Neuronal stem cell (in vitro differentiated cells): Measurements from ENCODE around the gene DIRAS1.

ENCODE experiments used
- DNase-seq: peaks from one replicate; pipeline ENCODE4 v3.0.0-alpha.2; 2013; ENCODE audit warnings: low spot score
- H2AFZ ChIP-seq: one replicate; pipeline ENCODE4 v1.6.1; 2013; ENCODE audit warnings: mild to moderate bottlenecking, low read length, inconsistent platforms
- H2AK5ac ChIP-seq: 2 replicates; pipeline ENCODE4 v1.6.1; 2013; ENCODE audit warnings: low read depth, mild to moderate bottlenecking, inconsistent platforms, low read length, moderate library complexity, mixed read lengths
- H2BK120ac ChIP-seq: 2 replicates; pipeline ENCODE4 v1.6.1; 2013; ENCODE audit warnings: low read depth, mild to moderate bottlenecking, inconsistent platforms, low read length, moderate library complexity, mixed read lengths
- H2BK12ac ChIP-seq: one replicate; pipeline ENCODE4 v1.6.1; 2013; ENCODE audit warnings: low read length, inconsistent platforms
- H2BK15ac ChIP-seq: 2 replicates; pipeline ENCODE4 v1.6.1; 2013; ENCODE audit warnings: mild to moderate bottlenecking, low read length, inconsistent platforms, mixed read lengths
- H2BK5ac ChIP-seq: one replicate; pipeline ENCODE4 v1.6.1; 2013; ENCODE audit warnings: inconsistent platforms, mild to moderate bottlenecking, low read length, moderate library complexity
- H3K14ac ChIP-seq: one replicate; pipeline ENCODE4 v1.6.1; 2013; ENCODE audit warnings: low read length, inconsistent platforms
- H3K18ac ChIP-seq: 2 replicates; pipeline ENCODE4 v1.6.1; 2013; ENCODE audit warnings: low read length, inconsistent platforms
- H3K23ac ChIP-seq: 2 replicates; pipeline ENCODE4 v1.6.1; 2013; ENCODE audit warnings: low read depth, mild to moderate bottlenecking, mixed read lengths, low read length, inconsistent platforms; ENCODE audit not compliant: poor library complexity
- H3K27ac ChIP-seq: replicated peaks from 3 replicates; pipeline ENCODE4 v1.5.1; 2013; ENCODE audit warnings: low read length, inconsistent platforms
- H3K27me3 ChIP-seq, 3 experiments: 2 replicates each; pipeline ENCODE4 v1.6.1; 2013; ENCODE audit warnings: low read length in 3 of 3, mild to moderate bottlenecking in 2 of 3, inconsistent platforms in 1 of 3, low read depth in 1 of 3, mixed read lengths in 1 of 3, moderate library complexity in 1 of 3; ENCODE audit not compliant: control insufficient read depth in 3 of 3, insufficient read depth in 3 of 3
- H3K36me3 ChIP-seq, 2 donors: replicated peaks in 1 of 2; 2 replicates each; pipeline ENCODE4 v1.6.1; 2013; ENCODE audit warnings: low read length in 2 of 2; ENCODE audit not compliant: control insufficient read depth in 2 of 2, insufficient read depth in 2 of 2
- H3K4ac ChIP-seq: 2 replicates; pipeline ENCODE4 v1.6.1; 2013; ENCODE audit warnings: inconsistent platforms, mild to moderate bottlenecking, low read length, moderate library complexity
- H3K4me1 ChIP-seq, 2 donors: 1 replicate in 1 of 2; 2 replicates in 1 of 2; pipeline ENCODE4 v1.6.1; 2013; ENCODE audit warnings: low read length in 2 of 2, low read depth in 1 of 2; ENCODE audit not compliant: control insufficient read depth in 2 of 2, insufficient read depth in 1 of 2
- H3K4me2 ChIP-seq: one replicate; pipeline ENCODE4 v1.6.1; 2013; ENCODE audit warnings: mild to moderate bottlenecking, low read length, inconsistent platforms; ENCODE audit not compliant: insufficient read depth, poor library complexity, severe bottlenecking
- H3K4me3 ChIP-seq, 2 donors: 2 replicates each; pipeline ENCODE4 v1.5.1; 2013; ENCODE audit warnings: low read length in 2 of 2, mild to moderate bottlenecking in 2 of 2, inconsistent platforms in 1 of 2, moderate library complexity in 1 of 2
- H3K79me1 ChIP-seq: one replicate; pipeline ENCODE4 v1.6.1; 2013; ENCODE audit warnings: low read depth, mild to moderate bottlenecking, inconsistent platforms, low read length, moderate library complexity
- H3K9ac ChIP-seq: one replicate; pipeline ENCODE4 v1.6.1; 2013; ENCODE audit warnings: mild to moderate bottlenecking, low read depth, low read length, inconsistent platforms; ENCODE audit not compliant: poor library complexity
- H3K9me3 ChIP-seq, 2 donors: replicated peaks in 1 of 2; 2 replicates each; pipeline versions ENCODE3 to v1.6.1; 2013; ENCODE audit warnings: low read length in 2 of 2, mild to moderate bottlenecking in 2 of 2, inconsistent platforms in 1 of 2, low read depth in 1 of 2, mixed read lengths in 1 of 2, moderate library complexity in 1 of 2; ENCODE audit not compliant: control insufficient read depth in 2 of 2, insufficient read depth in 1 of 2
- H4K8ac ChIP-seq: one replicate; pipeline ENCODE4 v1.6.1; 2013; ENCODE audit warnings: low read depth, mild to moderate bottlenecking, inconsistent platforms, low read length, moderate library complexity
- H4K91ac ChIP-seq: one replicate; pipeline ENCODE4 v1.6.1; 2013; ENCODE audit warnings: low read length, low read depth, mild to moderate bottlenecking, inconsistent platforms; ENCODE audit not compliant: poor library complexity
- WGBS, 2 donors: extraction: QIAGEN DNeasy Blood & Tissue Kit; methylation state at CpG; one replicate each; pipeline ENCODE4 v1.1.7; 2013; ENCODE audit warnings: missing lambda C conversion rate in 2 of 2, mixed read lengths in 1 of 2; ENCODE audit not compliant: insufficient read length in 2 of 2, insufficient replicate concordance in 1 of 2; ENCODE audit errors: extremely low coverage in 2 of 2; 5-methylcytosine and 5-hydroxymethylcytosine counted together

DIRAS1 gene

GRCh38 chr19:2761309-2761677, 40.1 kb upstream of the DIRAS1 start:
- Histone ChIP-seq H3K9me3 (peaks cover 0 to 5% of the 10 kb centered on the region in 2 donors), H2BK5ac (no peak overlapping the region), H4K91ac (no peak overlapping the region), H2BK120ac (no peak overlapping the region), H3K4me3 (no peak overlapping the region), H3K36me3 (peaks cover 51 to 89% of the 10 kb centered on the region in 2 donors), H4K8ac (no peak overlapping the region), H3K4me1 (no peaks in the 10 kb centered on the region), H3K23ac (no peak overlapping the region), H3K4me2 (no peak overlapping the region), H3K9ac (no peak overlapping the region), H3K27ac (no peak overlapping the region), H2AK5ac (no peak overlapping the region), H3K27me3 (no peaks in the 10 kb centered on the region), H2BK15ac (no peak overlapping the region), H3K14ac (no peak overlapping the region), H3K79me1 (peaks cover 4% of the 10 kb centered on the region), H2AFZ (no peak overlapping the region), H3K4ac (no peak overlapping the region), H2BK12ac (no peak overlapping the region), H3K18ac (no peak overlapping the region)
- no CpG with 5 or more reads among the region's 16 CpGs for WGBS, 2 donors
- no peak for DNase-seq

- peaks cover 0 to 5% of the 10 kb centered on the region in 2 donors for H3K9me3 ChIP-seq
- H3K18ac ChIP-seq = no peak overlapping the region
- no peaks in the 10 kb centered on the region for H3K27me3 ChIP-seq
- no peak overlapping the region for H3K4me2 ChIP-seq
- no peak overlapping the region for H4K8ac ChIP-seq
- peaks cover 55 to 90% of the 10 kb centered on the region in 2 donors for H3K36me3 ChIP-seq
- no peak overlapping the region for H3K4ac ChIP-seq
- WGBS, 2 donors = no CpG with 5 or more reads among the region's 7 CpGs
- no peak overlapping the region for H3K9ac ChIP-seq
- no peak overlapping the region for H2BK5ac ChIP-seq
- H3K14ac ChIP-seq = no peak overlapping the region
- no peak overlapping the region for H3K23ac ChIP-seq
- no peaks in the 10 kb centered on the region for H3K4me1 ChIP-seq
- H2BK12ac ChIP-seq = no peak overlapping the region
- DNase-seq = no peak
- H3K79me1 ChIP-seq = peaks cover 4% of the 10 kb centered on the region
- H4K91ac ChIP-seq = no peak overlapping the region
- H3K27ac ChIP-seq = no peak overlapping the region
- H3K4me3 ChIP-seq = no peak overlapping the region
- H2BK120ac ChIP-seq = no peak overlapping the region
- H2AFZ ChIP-seq = no peak overlapping the region
- no peak overlapping the region for H2BK15ac ChIP-seq
- no peak overlapping the region for H2AK5ac ChIP-seq
Observed at GRCh38 chr19:2759965-2760364, 38.8 kb upstream of the DIRAS1 start.

GRCh38 chr19:2759362-2759761, 38.2 kb upstream of the DIRAS1 start:
- no peak overlapping the region for H2BK12ac ChIP-seq
- H4K91ac ChIP-seq = no peak overlapping the region
- DNase-seq = no peak
- WGBS, 2 donors = no CpG with 5 or more reads among the region's 17 CpGs
- H2BK5ac ChIP-seq = no peak overlapping the region
- no peak overlapping the region for H3K9ac ChIP-seq
- no peak overlapping the region for H2AK5ac ChIP-seq
- H3K14ac ChIP-seq = no peak overlapping the region
- no peak overlapping the region for H3K4ac ChIP-seq
- no peak overlapping the region for H4K8ac ChIP-seq
- no peak overlapping the region for H3K23ac ChIP-seq
- H3K36me3 ChIP-seq = peaks cover 54 to 90% of the 10 kb centered on the region in 2 donors
- H2AFZ ChIP-seq = no peak overlapping the region
- H2BK15ac ChIP-seq = no peak overlapping the region
- H3K18ac ChIP-seq = no peak overlapping the region
- peaks cover 7% of the 10 kb centered on the region for H3K79me1 ChIP-seq
- no peaks in the 10 kb centered on the region for H3K4me1 ChIP-seq
- H3K4me2 ChIP-seq = no peak overlapping the region
- H3K9me3 ChIP-seq = peaks cover 0 to 5% of the 10 kb centered on the region in 2 donors
- H3K27me3 ChIP-seq = no peaks in the 10 kb centered on the region
- no peak overlapping the region for H2BK120ac ChIP-seq
- H3K4me3 ChIP-seq = no peak overlapping the region
- H3K27ac ChIP-seq = no peak overlapping the region

- Histone ChIP-seq H3K9ac (peak overlapping the region; percentile 74), H2BK15ac (no peak overlapping the region)
Observed at GRCh38 chr19:2758601-2759313, 37.6 kb upstream of the DIRAS1 start.

More at GRCh38 chr19:2758601-2759313, 37.6 kb upstream of the DIRAS1 start:
- H3K23ac ChIP-seq = peak overlapping the region; percentile 13
- no peak overlapping the region for H2BK5ac ChIP-seq
- H2AK5ac ChIP-seq = no peak overlapping the region
- H3K4me2 ChIP-seq = no peak overlapping the region
- H3K36me3 ChIP-seq = peaks cover 53 to 90% of the 10 kb centered on the region in 2 donors
- no peak overlapping the region for H2AFZ ChIP-seq
- no peak overlapping the region for H4K8ac ChIP-seq
- H4K91ac ChIP-seq = no peak overlapping the region
- H3K27ac ChIP-seq = no peak overlapping the region
- H3K4me1 ChIP-seq = no peaks in the 10 kb centered on the region
- no peaks in the 10 kb centered on the region for H3K27me3 ChIP-seq
- DNase-seq = no peak
- peak overlapping the region in 1 of 2 donors; percentile 3 for H3K4me3 ChIP-seq
- H3K9me3 ChIP-seq = peaks cover 0 to 5% of the 10 kb centered on the region in 2 donors
- H2BK12ac ChIP-seq = no peak overlapping the region
- no peak overlapping the region for H3K4ac ChIP-seq
- H3K14ac ChIP-seq = no peak overlapping the region
- H3K18ac ChIP-seq = no peak overlapping the region
- no CpG with 5 or more reads among the region's 17 CpGs for WGBS, 2 donors
- no peak overlapping the region for H2BK120ac ChIP-seq
- peaks cover 7% of the 10 kb centered on the region for H3K79me1 ChIP-seq
